GM12873 (cell line): ENCODE measurements around the gene INSR.

Experiments
- CTCF ChIP-seq: IDR thresholded peaks from 2 replicates; pipeline ENCODE4 v1.5.1; 2012; ENCODE audit warnings: low read depth, mild to moderate bottlenecking, moderate library complexity, low read length, control low read depth; ENCODE audit not compliant: insufficient read depth; ENCODE audit errors: missing control alignments

The INSR gene

GRCh38 chr19:7137120-7137519, 157.1 kb downstream of the INSR start:
- TF ChIP-seq CTCF: no peak

DNA sequence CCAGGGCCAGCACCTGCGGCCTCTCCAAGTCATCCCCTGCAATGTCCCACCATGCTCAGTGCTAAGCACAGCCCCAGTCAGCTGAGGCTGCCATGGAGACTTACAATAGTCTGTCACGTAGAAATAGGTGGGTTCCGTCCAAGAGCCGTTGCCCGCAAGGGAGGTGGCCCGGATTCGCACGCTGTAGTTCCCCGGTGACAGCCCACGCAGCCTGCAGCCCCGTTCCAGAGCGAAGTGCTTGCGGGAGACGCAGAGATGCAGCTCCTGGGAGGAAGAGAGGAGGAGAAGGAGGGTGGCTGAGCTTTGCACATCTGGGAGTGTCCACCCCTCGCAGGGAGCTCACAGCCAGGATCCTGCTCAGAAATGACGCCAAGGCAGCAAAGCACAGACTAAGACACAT, 162.2 kb downstream of the INSR start:
- TF ChIP-seq CTCF: no peak

DNA sequence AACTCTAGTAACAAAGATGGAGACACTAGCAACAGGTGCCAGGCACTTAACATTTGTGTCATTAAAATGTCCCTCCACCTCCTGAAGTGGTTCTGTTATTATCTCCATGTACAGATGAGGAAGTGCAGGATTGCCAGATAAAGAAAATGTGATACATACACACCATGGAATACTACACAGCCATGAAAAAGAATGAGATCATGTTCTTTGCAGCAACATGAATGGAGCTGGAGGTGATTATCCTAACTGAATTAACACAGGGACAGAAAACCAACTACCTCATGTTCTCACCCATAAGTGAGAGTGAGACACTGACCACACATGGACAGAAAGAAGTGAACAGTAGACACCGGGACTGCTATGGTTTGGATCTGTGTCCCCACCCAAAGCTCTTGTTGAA, 164.2 kb downstream of the INSR start:
- TF ChIP-seq CTCF: no peak

GRCh38 chr19:7126132-7126531, 168.1 kb downstream of the INSR start:
- TF ChIP-seq CTCF: no peak

- TF ChIP-seq CTCF: no peak
Measured at GRCh38 chr19:7125221-7125620, 169.0 kb downstream of the INSR start.

DNA sequence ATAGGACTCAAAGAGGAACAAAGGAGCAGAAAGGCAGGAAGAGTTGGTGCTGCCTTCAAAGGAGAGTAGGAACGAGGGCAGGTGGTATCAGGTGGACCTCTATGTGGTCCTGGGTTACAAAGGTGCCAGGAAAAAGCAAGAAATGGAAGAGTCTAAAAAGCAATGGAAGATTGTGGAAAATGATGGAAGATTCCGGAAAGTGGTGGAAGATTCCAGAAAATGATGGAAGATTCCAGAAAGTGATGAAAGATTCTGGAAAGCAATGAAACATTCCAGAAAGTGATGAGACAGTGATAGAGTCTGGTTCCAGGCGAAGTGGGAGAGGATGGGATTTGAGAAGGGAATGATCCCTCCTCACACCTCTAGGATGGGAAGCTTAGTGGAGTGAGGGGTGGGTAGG, 169.4 kb downstream of the INSR start:
- no peak for TF ChIP-seq CTCF

- TF ChIP-seq CTCF: no peak
Measured at GRCh38 chr19:7122701-7123100, 171.5 kb downstream of the INSR start.
